NB4 (cell line): Measurements from ENCODE around the gene ZNF783.
"Not testable (repeated sequence)": the region's sequence is repeated elsewhere in the genome, so short reads cannot be mapped to it uniquely, and the experiment has no call there.

Experiments used
- DNase-seq: peaks from one replicate; pipeline ENCODE4 v3.0.0; 2010; ENCODE audit warnings: low read depth
- H3K4me3 ChIP-seq: one replicate; pipeline ENCODE4 v1.5.1; 2011; ENCODE audit warnings: mild to moderate bottlenecking, low read depth, low read length, moderate library complexity
- MYC ChIP-seq: IDR thresholded peaks from 2 replicates; pipeline ENCODE4 v1.6.1; 2011; ENCODE audit warnings: low read depth, low read length
- POLR2A ChIP-seq: IDR thresholded peaks from 2 replicates; pipeline ENCODE4 v1.6.1; 2011; ENCODE audit warnings: mild to moderate bottlenecking; ENCODE audit not compliant: insufficient read length; ENCODE audit errors: extremely low read depth
- TF ChIP-seq, protein P1 (sequence below): IDR thresholded peaks from 2 replicates; pipeline ENCODE4 v1.6.1; 2011; ENCODE audit warnings: low read depth, low read length
- TF ChIP-seq, protein P2 (sequence below): IDR thresholded peaks from one replicate; pipeline ENCODE4 v1.5.1; 2012; ENCODE audit warnings: low read depth, low read length

The ZNF783 gene

DNA sequence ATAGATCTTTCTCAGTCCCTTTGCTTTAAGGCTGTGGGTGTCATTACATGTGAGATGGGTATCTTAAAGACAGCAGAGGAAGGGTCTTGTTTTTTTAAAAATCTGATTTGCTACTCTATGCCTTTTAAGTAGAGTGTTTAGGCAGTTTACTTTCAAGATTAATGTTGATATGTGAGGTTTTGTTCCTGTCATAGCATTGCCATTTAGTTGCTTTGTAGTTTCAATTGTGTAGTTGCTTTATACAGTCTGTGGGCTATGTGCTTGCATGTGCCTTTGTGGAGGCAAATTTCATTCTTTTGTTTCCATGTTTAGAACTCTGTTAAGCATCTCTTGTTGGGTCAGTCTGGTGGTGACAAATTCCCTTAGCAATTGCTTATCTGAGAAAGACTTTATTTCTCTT is 54.6 kb downstream of the ZNF783 start:
- H3K4me3 ChIP-seq: no peak overlapping the region
- DNase-seq: no peak
- no peak for TF ChIP-seq MYC

DNA sequence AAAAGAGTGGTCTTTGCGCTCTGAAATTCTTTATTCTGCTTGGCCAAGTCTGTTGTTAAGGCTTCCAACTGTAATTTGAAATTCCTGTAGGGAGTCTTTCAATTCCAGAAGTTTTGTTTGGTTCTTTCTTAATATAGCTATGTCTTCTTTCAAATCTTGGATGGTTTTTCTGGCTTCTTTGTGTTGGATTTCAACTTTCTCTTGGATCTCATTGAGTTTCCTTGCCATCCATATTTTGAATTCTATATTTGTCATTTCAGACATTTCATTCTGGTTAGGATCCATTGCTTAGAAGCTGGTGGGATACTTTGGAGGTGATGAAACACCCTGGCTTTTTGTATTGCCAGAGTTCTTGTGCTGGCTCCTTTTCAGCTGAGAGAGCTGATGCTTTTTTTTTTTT is 55.5 kb downstream of the ZNF783 start:
- TF ChIP-seq, protein P1, sequence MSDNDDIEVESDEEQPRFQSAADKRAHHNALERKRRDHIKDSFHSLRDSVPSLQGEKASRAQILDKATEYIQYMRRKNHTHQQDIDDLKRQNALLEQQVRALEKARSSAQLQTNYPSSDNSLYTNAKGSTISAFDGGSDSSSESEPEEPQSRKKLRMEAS: no peak
- TF ChIP-seq POLR2A: no peak
- TF ChIP-seq, protein P2, sequence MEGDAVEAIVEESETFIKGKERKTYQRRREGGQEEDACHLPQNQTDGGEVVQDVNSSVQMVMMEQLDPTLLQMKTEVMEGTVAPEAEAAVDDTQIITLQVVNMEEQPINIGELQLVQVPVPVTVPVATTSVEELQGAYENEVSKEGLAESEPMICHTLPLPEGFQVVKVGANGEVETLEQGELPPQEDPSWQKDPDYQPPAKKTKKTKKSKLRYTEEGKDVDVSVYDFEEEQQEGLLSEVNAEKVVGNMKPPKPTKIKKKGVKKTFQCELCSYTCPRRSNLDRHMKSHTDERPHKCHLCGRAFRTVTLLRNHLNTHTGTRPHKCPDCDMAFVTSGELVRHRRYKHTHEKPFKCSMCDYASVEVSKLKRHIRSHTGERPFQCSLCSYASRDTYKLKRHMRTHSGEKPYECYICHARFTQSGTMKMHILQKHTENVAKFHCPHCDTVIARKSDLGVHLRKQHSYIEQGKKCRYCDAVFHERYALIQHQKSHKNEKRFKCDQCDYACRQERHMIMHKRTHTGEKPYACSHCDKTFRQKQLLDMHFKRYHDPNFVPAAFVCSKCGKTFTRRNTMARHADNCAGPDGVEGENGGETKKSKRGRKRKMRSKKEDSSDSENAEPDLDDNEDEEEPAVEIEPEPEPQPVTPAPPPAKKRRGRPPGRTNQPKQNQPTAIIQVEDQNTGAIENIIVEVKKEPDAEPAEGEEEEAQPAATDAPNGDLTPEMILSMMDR: no peak
- no peak for DNase-seq
- H3K4me3 ChIP-seq: no peak overlapping the region

DNA sequence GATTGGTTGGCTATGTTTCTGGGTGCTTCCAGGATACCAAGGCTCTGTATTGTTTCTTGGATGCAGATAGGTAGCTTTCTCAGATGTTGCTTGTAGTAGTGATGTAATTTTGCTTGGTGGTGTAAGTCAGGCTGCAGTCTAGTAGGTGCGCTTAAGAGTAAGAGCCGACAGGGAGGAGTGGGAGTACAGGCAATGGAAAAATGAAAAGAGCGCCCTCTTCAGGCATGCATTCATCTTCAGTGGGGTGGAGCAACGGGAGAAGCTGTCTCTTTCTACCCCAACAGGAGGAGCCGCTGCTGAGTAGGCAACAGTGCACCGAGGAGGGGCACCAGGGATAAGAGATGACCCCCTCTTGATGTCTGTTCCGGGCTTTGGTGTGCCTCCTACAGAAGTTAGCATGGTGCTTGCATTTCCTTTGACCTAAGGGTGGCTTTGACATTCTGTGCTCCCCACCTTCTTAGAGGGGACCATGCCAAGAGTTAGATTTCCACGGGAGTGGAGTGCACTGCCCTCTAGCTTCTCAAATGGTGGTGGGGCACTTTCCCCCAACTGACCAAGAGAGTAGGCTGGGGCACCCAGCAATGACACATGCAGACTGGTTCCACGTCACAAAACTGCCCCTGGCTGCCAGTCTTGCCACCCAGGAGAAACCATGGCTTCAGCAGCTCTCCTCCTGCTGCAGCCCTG is 56.1 kb downstream of the ZNF783 start:
- H3K4me3 ChIP-seq: no peak overlapping the region
- DNase-seq: no peak
- TF ChIP-seq POLR2A (no peak), MYC (no peak)
- TF ChIP-seq, protein P1: no peak
- TF ChIP-seq, protein P2: peak; percentile 11

DNA sequence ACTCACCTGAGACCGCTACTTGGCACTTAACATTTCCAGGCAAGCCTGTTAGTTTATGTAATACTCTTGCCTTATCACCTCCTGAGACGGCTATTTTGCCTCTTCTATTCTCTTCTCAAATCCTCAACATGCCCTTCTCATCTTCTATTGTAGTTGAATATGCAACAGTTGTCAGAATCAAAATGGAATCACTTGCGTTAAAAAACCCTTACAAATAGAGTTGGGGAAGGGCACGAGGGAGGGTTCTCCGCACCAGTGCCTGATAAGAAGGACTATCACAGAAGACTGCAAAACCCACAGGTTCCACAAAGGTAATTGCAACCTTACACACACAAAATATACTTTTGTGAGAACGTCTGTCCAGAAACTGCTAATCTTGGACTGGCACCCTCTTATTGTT is 57.4 kb downstream of the ZNF783 start:
- TF ChIP-seq MYC (no peak), POLR2A (no peak)
- TF ChIP-seq, protein P2: no peak
- TF ChIP-seq, protein P1: no peak
- H3K4me3 ChIP-seq: no peak overlapping the region
- no peak for DNase-seq

DNA sequence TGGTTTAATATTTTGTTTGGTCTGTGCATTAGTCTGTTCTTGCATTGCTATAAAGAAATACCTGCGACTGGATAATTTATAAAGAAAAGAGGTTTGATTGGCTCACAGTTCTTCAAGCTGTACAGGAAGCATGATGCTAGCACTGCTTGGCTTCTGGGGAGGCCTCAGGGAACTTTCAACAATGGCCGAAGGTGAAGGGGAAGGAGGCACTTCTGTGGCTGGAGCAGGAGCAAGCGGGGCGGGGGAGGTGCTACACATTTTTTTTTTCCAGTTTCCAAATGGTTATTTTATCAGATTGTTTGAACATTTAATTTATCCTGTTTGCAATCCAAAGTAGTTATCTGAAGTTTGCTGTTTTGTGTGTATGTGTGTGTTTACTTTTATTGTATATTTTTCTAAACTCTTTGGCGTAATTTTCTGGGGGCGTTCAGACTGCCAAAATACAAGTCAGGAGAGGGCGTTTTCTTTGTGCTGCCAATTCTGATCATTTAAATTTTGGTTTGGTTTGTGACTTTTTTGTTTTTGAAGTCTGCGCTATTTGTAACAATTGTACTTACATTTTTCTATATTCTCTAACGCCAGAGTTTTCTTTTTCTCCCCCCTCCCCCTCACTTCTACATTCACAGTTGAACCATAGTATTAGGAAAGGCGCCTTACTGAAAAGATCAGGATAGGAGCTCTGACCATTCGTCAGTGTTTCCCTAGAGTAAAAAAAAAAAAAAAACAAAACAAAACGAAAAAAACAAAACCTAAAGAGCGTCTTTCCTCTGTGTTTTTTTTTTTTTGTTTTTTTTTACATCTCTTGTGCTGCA is 58.5 kb downstream of the ZNF783 start:
- TF ChIP-seq POLR2A (no peak), MYC (no peak)
- TF ChIP-seq, protein P1: no peak
- TF ChIP-seq, protein P2: no peak
- no peak for DNase-seq
- H3K4me3 ChIP-seq: no peak overlapping the region

DNA sequence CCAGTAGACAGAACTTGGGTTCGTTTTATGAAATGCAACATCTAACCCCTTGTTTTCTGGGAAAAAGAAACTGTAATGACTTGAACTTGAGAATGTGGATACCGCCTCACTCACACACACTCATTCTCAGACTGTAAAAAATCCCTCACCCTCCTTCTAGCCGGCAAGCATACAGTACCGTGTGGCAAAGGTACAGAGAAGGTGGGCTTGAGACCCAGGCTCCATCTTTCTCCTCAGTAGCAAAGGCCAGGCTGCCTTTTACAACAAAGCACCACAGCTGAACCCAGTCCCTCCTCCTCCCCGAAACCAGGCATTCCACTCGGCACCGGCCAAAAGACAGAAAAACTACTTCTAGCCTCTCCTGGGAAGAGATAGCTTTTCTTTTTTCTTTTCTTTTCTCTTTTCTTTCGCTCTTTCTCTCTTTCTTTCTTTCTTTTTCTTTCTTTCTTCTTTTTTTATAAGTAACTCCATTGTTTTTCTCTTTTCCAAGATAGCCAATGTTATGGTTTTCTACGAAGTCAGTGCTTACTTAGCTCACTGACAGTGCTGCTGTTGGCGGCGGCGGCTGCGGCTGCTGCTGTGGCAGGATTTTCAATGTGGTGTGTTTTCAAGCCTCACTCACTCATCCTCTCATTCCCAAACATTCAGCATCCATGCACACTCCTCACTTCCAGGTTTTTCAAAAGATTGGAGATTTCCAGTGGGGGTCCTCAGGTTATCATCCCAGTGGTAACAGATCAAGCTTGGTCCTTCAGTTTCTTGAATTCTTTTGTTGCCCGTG is 59.3 kb downstream of the ZNF783 start:
- H3K4me3 ChIP-seq, DNase-seq: not testable (repeated sequence)
